Temporal lobe (tissue), 2 donors: ENCODE results near the gene C1R. TPM values are rescaled to one million over a fixed set of nuclear protein-coding genes. Genes with fewer than 3 reads are reported as not detected.

Source experiments
- small RNA-seq: library from RNA; depleted of rRNA; stranded (forward); fragments of <200 nt; gene quantifications from one replicate; pipeline ENCODE3, GENCODE V24; 2014; ENCODE audit warnings: low replicate concordance
- total RNA-seq: library from RNA; depleted of rRNA; stranded (reverse); fragments of >200 nt; gene quantifications from one replicate; pipeline ENCODE4 v1.2.3, GENCODE V29; 2014

The C1R gene
- total RNA-seq, 1 donor from 2014 or later, result 4.4 TPM

Small RNA genes lying within 50 kb of the gene (small RNA-seq; reads per million reads assigned to genes)
- not detected for gene AC006512.1
- gene RNU6-485P, result not detected

Other genes with a start within 250 kb of the C1R start
- 2.7 TPM for gene CDCA3, start 241.2 kb downstream of the C1R start, total RNA-seq
- gene USP5, start 240.3 kb downstream of the C1R start, total RNA-seq, result 57.8 TPM
- gene TPI1, start 224.9 kb downstream of the C1R start, total RNA-seq, result 169 TPM
- 2.5 TPM for gene SPSB2, start 219.1 kb downstream of the C1R start, total RNA-seq
- gene LRRC23, start 187.6 kb downstream of the C1R start, total RNA-seq, result 7.1 TPM
- 164 TPM for gene ENO2, start 177.9 kb downstream of the C1R start, total RNA-seq
- 34.2 TPM for gene ATN1, start 164.5 kb downstream of the C1R start, total RNA-seq
- not detected for gene RNU7-1, start 148.6 kb downstream of the C1R start, total RNA-seq
- 276 TPM for gene C12orf57, start 148.4 kb downstream of the C1R start, total RNA-seq
- gene PTPN6, start 141.1 kb downstream of the C1R start, total RNA-seq, result 2.5 TPM
- 117 TPM for gene PHB2, start 121.8 kb downstream of the C1R start, total RNA-seq
- gene EMG1, start 121.5 kb downstream of the C1R start, total RNA-seq, result 19.9 TPM
- 6.6 TPM for gene LPCAT3, start 74.0 kb downstream of the C1R start, total RNA-seq
- 11.3 TPM for gene C1S, start 31.7 kb downstream of the C1R start, total RNA-seq
- gene C1RL, start 16.8 kb upstream of the C1R start, total RNA-seq, result 5.9 TPM
- gene RBP5, start 36.4 kb upstream of the C1R start, total RNA-seq, result 0.25 TPM
- gene CLSTN3, start 37.9 kb upstream of the C1R start, total RNA-seq, result 72.3 TPM
- 58.3 TPM for gene PEX5, start 97.2 kb upstream of the C1R start, total RNA-seq
- gene ACSM4, start 211.6 kb upstream of the C1R start, total RNA-seq, result not detected